Activated naive CD4-positive, alpha-beta T cell treated with anti-CD3 and anti-CD28 coated beads, Interleukin-2, amount 10 ng/mL, durations not matched to agents 5 hours and 36 hours (primary cell): Measurements from ENCODE around the gene MUTYH. TPM values are rescaled to one million over a fixed set of nuclear protein-coding genes. Genes with fewer than 3 reads are reported as not detected.

ENCODE experiments used
- total RNA-seq, 2 experiments: library from RNA; stranded (reverse); gene quantifications; one replicate each; pipeline ENCODE4 v1.2.3, GENCODE V29; 2021

The MUTYH gene
- 10 to 100 TPM; 44.6 to 49.2 TPM for total RNA-seq

GRCh38 chr1:45339789-45340558, at the start of gene MUTYH, which contains the start of gene TOE1:
Gene MUTYH, minus strand, starts transcription at chr1:45340440. Its CDS starts 5,935 bp downstream, at chr1:45334505.
Gene TOE1, plus strand, starts transcription at chr1:45340170. Its CDS starts 83 bp downstream, at chr1:45340253.

GRCh38 chr1:45326627-45327623, 13.3 kb downstream of the MUTYH start, which contains the start of gene HPDL:
Gene HPDL, plus strand, starts transcription at chr1:45326895. Its CDS starts 254 bp downstream, at chr1:45327149.

Other genes starting within 250 kb of the MUTYH start
- gene ZSWIM5, start 133.8 kb downstream of the MUTYH start, total RNA-seq = under 1 TPM; 0.31 to 0.35 TPM
- gene HPDL, start 13.5 kb downstream of the MUTYH start, total RNA-seq = 1 to 10 TPM; 5.0 to 6.5 TPM
- 10 to 100 TPM; 17.5 to 18.4 TPM for gene TOE1, start 270 bp downstream of the MUTYH start, total RNA-seq
- 1 to 10 TPM; 4.0 to 4.4 TPM for gene TESK2, start 150.7 kb upstream of the MUTYH start, total RNA-seq
- gene CCDC163, start 159.6 kb upstream of the MUTYH start, total RNA-seq = 1 to 10 TPM; 3.6 to 5.8 TPM
- 1 to 10 TPM; 6.7 to 8.2 TPM for gene MMACHC, start 159.9 kb upstream of the MUTYH start, total RNA-seq
- gene PRDX1, start 181.4 kb upstream of the MUTYH start, total RNA-seq = 100 to 1,000 TPM; 213 to 227 TPM
- gene AKR1A1, start 210.4 kb upstream of the MUTYH start, total RNA-seq = 100 to 1,000 TPM; 135 to 143 TPM
- gene NASP, start 243.6 kb upstream of the MUTYH start, total RNA-seq = 100 to 1,000 TPM; 149 to 157 TPM